ENCODE measurements around the gene C6orf47.

C6orf47 gene

GRCh38 chr6:31651602-31652191, 8.9 kb downstream of the C6orf47 start:
- peak overlapping the region; percentile 89 for H3K4me3 Mint-ChIP-seq
- no peaks in the 10 kb centered on the region for H3K27me3 Mint-ChIP-seq
- H3K27ac Mint-ChIP-seq (ENCODE audit: low read depth) = peak overlapping the region; percentile 96
- H3K36me3 Mint-ChIP-seq (ENCODE audit: insufficient read depth) = peaks cover 58% of the 10 kb centered on the region
- ATAC-seq (replicated peaks; ENCODE audit: extremely low read depth, poor library complexity, severe bottlenecking) (peak; percentile 13), DNase-seq (ENCODE audit: low spot score in 2 of 2) (no peak)
- no peaks in the 10 kb centered on the region for H3K9me3 Mint-ChIP-seq
- H3K4me1 Mint-ChIP-seq = peaks cover 47% of the 10 kb centered on the region

- DNase-seq (ENCODE audit: low spot score in 2 of 2) = no peak
- Mint-ChIP-seq H3K4me3 (no peak overlapping the region), H3K27ac (ENCODE audit: low read depth) (peak overlapping the region; percentile 73), H3K27me3 (no peaks in the 10 kb centered on the region), H3K4me1 (peaks cover 18% of the 10 kb centered on the region), H3K9me3 (no peaks in the 10 kb centered on the region), H3K36me3 (ENCODE audit: insufficient read depth) (peaks cover 75% of the 10 kb centered on the region)
- ATAC-seq (replicated peaks; ENCODE audit: extremely low read depth, poor library complexity, severe bottlenecking) = no peak
Measured at GRCh38 chr6:31645325-31645724, 15.3 kb downstream of the C6orf47 start.

GRCh38 chr6:31643818-31644454, 16.6 kb downstream of the C6orf47 start:
- H3K36me3 Mint-ChIP-seq (ENCODE audit: insufficient read depth) = peaks cover 69% of the 10 kb centered on the region
- no peaks in the 10 kb centered on the region for H3K27me3 Mint-ChIP-seq
- no peak overlapping the region for H3K4me3 Mint-ChIP-seq
- no peak overlapping the region for H3K27ac Mint-ChIP-seq (ENCODE audit: low read depth)
- H3K4me1 Mint-ChIP-seq = peaks cover 10% of the 10 kb centered on the region
- H3K9me3 Mint-ChIP-seq = no peaks in the 10 kb centered on the region
- ATAC-seq (replicated peaks; ENCODE audit: extremely low read depth, poor library complexity, severe bottlenecking) = no peak
- DNase-seq (ENCODE audit: low spot score in 2 of 2) = no peak

GRCh38 chr6:31642798-31643570, 17.6 kb downstream of the C6orf47 start:
- Mint-ChIP-seq H3K36me3 (ENCODE audit: insufficient read depth) (peaks cover 65% of the 10 kb centered on the region), H3K4me1 (peaks cover 7% of the 10 kb centered on the region), H3K4me3 (no peak overlapping the region), H3K9me3 (no peaks in the 10 kb centered on the region), H3K27ac (ENCODE audit: low read depth) (no peak overlapping the region), H3K27me3 (no peaks in the 10 kb centered on the region)
- no peak for ATAC-seq (replicated peaks; ENCODE audit: extremely low read depth, poor library complexity, severe bottlenecking)
- DNase-seq (ENCODE audit: low spot score in 2 of 2) = no peak

- Mint-ChIP-seq H3K9me3 (no peaks in the 10 kb centered on the region), H3K27me3 (no peaks in the 10 kb centered on the region), H3K4me1 (peaks cover 11% of the 10 kb centered on the region), H3K36me3 (ENCODE audit: insufficient read depth) (peaks cover 63% of the 10 kb centered on the region), H3K4me3 (no peak overlapping the region), H3K27ac (ENCODE audit: low read depth) (no peak overlapping the region)
- DNase-seq (ENCODE audit: low spot score in 2 of 2) = no peak
- no peak for ATAC-seq (replicated peaks; ENCODE audit: extremely low read depth, poor library complexity, severe bottlenecking)
Measured at GRCh38 chr6:31641370-31641769, 19.2 kb downstream of the C6orf47 start.

GRCh38 chr6:31640612-31641011, 20.0 kb downstream of the C6orf47 start:
- no peak for DNase-seq (ENCODE audit: low spot score in 2 of 2)
- ATAC-seq (replicated peaks; ENCODE audit: extremely low read depth, poor library complexity, severe bottlenecking) = no peak
- Mint-ChIP-seq H3K36me3 (ENCODE audit: insufficient read depth) (peaks cover 62% of the 10 kb centered on the region), H3K4me1 (peaks cover 12% of the 10 kb centered on the region), H3K4me3 (no peak overlapping the region), H3K9me3 (no peaks in the 10 kb centered on the region), H3K27me3 (no peaks in the 10 kb centered on the region), H3K27ac (ENCODE audit: low read depth) (no peak overlapping the region)

GRCh38 chr6:31639449-31639861, 21.1 kb downstream of the C6orf47 start:
- Mint-ChIP-seq H3K9me3 (no peaks in the 10 kb centered on the region), H3K4me1 (peaks cover 6% of the 10 kb centered on the region), H3K36me3 (ENCODE audit: insufficient read depth) (peaks cover 60% of the 10 kb centered on the region), H3K27ac (ENCODE audit: low read depth) (no peak overlapping the region), H3K27me3 (no peaks in the 10 kb centered on the region), H3K4me3 (no peak overlapping the region)
- ATAC-seq (replicated peaks; ENCODE audit: extremely low read depth, poor library complexity, severe bottlenecking) = no peak
- no peak for DNase-seq (ENCODE audit: low spot score in 2 of 2)

GRCh38 chr6:31639043-31639442, 21.5 kb downstream of the C6orf47 start:
- Mint-ChIP-seq H3K36me3 (ENCODE audit: insufficient read depth) (peaks cover 62% of the 10 kb centered on the region), H3K27ac (ENCODE audit: low read depth) (peak overlapping the region; percentile 71), H3K9me3 (no peaks in the 10 kb centered on the region), H3K27me3 (no peaks in the 10 kb centered on the region), H3K4me1 (peaks cover 6% of the 10 kb centered on the region), H3K4me3 (no peak overlapping the region)
- no peak for ATAC-seq (replicated peaks; ENCODE audit: extremely low read depth, poor library complexity, severe bottlenecking)
- DNase-seq (ENCODE audit: low spot score in 2 of 2) = no peak

GRCh38 chr6:31636698-31637596, 23.6 kb downstream of the C6orf47 start:
- H3K4me1 Mint-ChIP-seq = peaks cover 6% of the 10 kb centered on the region
- no peaks in the 10 kb centered on the region for H3K27me3 Mint-ChIP-seq
- H3K36me3 Mint-ChIP-seq (ENCODE audit: insufficient read depth) = peaks cover 62% of the 10 kb centered on the region
- H3K9me3 Mint-ChIP-seq = no peaks in the 10 kb centered on the region
- peak overlapping the region; percentile 61 for H3K27ac Mint-ChIP-seq (ENCODE audit: low read depth)
- ATAC-seq (replicated peaks; ENCODE audit: extremely low read depth, poor library complexity, severe bottlenecking) (no peak), DNase-seq (ENCODE audit: low spot score in 2 of 2) (no peak)
- peak overlapping the region; percentile 20 for H3K4me3 Mint-ChIP-seq

- H3K4me3 Mint-ChIP-seq = no peak overlapping the region
- no peaks in the 10 kb centered on the region for H3K27me3 Mint-ChIP-seq
- H3K9me3 Mint-ChIP-seq = no peaks in the 10 kb centered on the region
- no peak for ATAC-seq (replicated peaks; ENCODE audit: extremely low read depth, poor library complexity, severe bottlenecking)
- peaks cover 6% of the 10 kb centered on the region for H3K4me1 Mint-ChIP-seq
- DNase-seq (ENCODE audit: low spot score in 2 of 2) = no peak
- H3K36me3 Mint-ChIP-seq (ENCODE audit: insufficient read depth) = peaks cover 59% of the 10 kb centered on the region
- H3K27ac Mint-ChIP-seq (ENCODE audit: low read depth) = no peak overlapping the region
Measured at GRCh38 chr6:31634969-31635575, 25.5 kb downstream of the C6orf47 start.

- Mint-ChIP-seq H3K4me1 (peaks cover 6% of the 10 kb centered on the region), H3K27me3 (no peaks in the 10 kb centered on the region), H3K36me3 (ENCODE audit: insufficient read depth) (peaks cover 62% of the 10 kb centered on the region), H3K4me3 (no peak overlapping the region), H3K27ac (ENCODE audit: low read depth) (peak overlapping the region; percentile 74), H3K9me3 (no peaks in the 10 kb centered on the region)
- DNase-seq (ENCODE audit: low spot score in 2 of 2) (no peak), ATAC-seq (replicated peaks; ENCODE audit: extremely low read depth, poor library complexity, severe bottlenecking) (no peak)
Measured at GRCh38 chr6:31634131-31634530, 26.4 kb downstream of the C6orf47 start.

- H3K27ac Mint-ChIP-seq (ENCODE audit: low read depth) = no peak overlapping the region
- H3K4me3 Mint-ChIP-seq = no peak overlapping the region
- H3K4me1 Mint-ChIP-seq = peaks cover 6% of the 10 kb centered on the region
Measured at GRCh38 chr6:31633447-31633846, 27.1 kb downstream of the C6orf47 start.

More at GRCh38 chr6:31633447-31633846, 27.1 kb downstream of the C6orf47 start:
- Mint-ChIP-seq H3K36me3 (ENCODE audit: insufficient read depth) (peaks cover 64% of the 10 kb centered on the region), H3K9me3 (no peaks in the 10 kb centered on the region), H3K27me3 (no peaks in the 10 kb centered on the region)
- no peak for DNase-seq (ENCODE audit: low spot score in 2 of 2)
- no peak for ATAC-seq (replicated peaks; ENCODE audit: extremely low read depth, poor library complexity, severe bottlenecking)
